ENCODE measurements around the gene ZNF414. TPM values are rescaled to one million over a fixed set of nuclear protein-coding genes. Genes with fewer than 3 reads are reported as not detected.

Gene ZNF414
- total and polyA plus RNA-seq, 9 of the 15 experiments (the other 6 are each of a cell fraction or from before 2014, with no cell fraction given) = 0.03 to 27.2 (median 2.2) TPM; not detected in 2

GRCh38 chr19:8484331-8484894, 29.6 kb downstream of the ZNF414 start:
- Histone ChIP-seq H3K9me3 (replicated peaks; ENCODE audit: control insufficient read depth, insufficient read depth, low read depth, low read length) (no peaks in the 10 kb centered on the region), H3K79me2 (ENCODE audit: control insufficient read depth, insufficient read depth, low read length) (peaks cover 23% of the 10 kb centered on the region), H3K4me1 (replicated peaks in 1 of 2; ENCODE audit: control insufficient read depth in 2 of 2, insufficient read depth in 2 of 2, low read length in 2 of 2) (peaks cover 0 to 12% of the 10 kb centered on the region in 2 experiments; a peak in 1 of 5 replicates), H3K36me3 (ENCODE audit: control insufficient read depth, insufficient read depth, low read length) (peaks cover 90% of the 10 kb centered on the region), H4K20me1 (replicated peaks; ENCODE audit: control insufficient read depth, insufficient read depth, low read length) (peaks cover 8% of the 10 kb centered on the region), H3K4me3 (no peak overlapping the region), H3K27me3 (ENCODE audit: control insufficient read depth in 2 of 2, insufficient read depth in 2 of 2, low read length in 2 of 2) (no peaks in the 10 kb centered on the region), H2AFZ (ENCODE audit: low read depth, low read length) (no peak overlapping the region), H3K9ac (ENCODE audit: insufficient read depth in 1 of 2, low read depth in 2 of 2, low read length in 2 of 2) (no peak overlapping the region), H3K4me2 (ENCODE audit: insufficient read depth, low read length) (no peak overlapping the region), H3K27ac (ENCODE audit: extremely low read depth, low read depth, low read length) (no peak overlapping the region), H3K9me1 (ENCODE audit: control insufficient read depth, insufficient read depth, low read length) (no peaks in the 10 kb centered on the region)
- intact Hi-C loops (cut with micrococcal nuclease) = no loop called here
- FAIRE-seq (no peak), ATAC-seq (no peak), DNase-seq (ENCODE audit: extremely low read depth in 1 of 4, low spot score in 3 of 4) (no peak)
- in situ Hi-C loops (cut with MboI) = no loop called here
- BruUV-seq (replicated peaks) = no TSS peak
- ChIA-PET CTCF (ENCODE audit: low intra/inter-chr PET ratio) (no interaction called here), POLR2A (interaction anchor here (0.6 kb wide), 1 partner anchor 513 kb away, joined by 3 read pairs; no protein-coding TSS in a partner anchor)
- WGBS (ENCODE audit: insufficient coverage, low coverage, missing lambda C conversion rate) = 94% methylated on average over 18 of the region's 18 CpGs
- TF ChIP-seq CXXC5 (CRISPR knock-in tag; IDR thresholded peaks at IDR 0.05) (no peak), FOXM1 (IDR thresholded peaks at IDR 0.05; ENCODE audit: low read depth) (no peak), FOXM1 (CRISPR knock-in tag; IDR thresholded peaks at IDR 0.05; ENCODE audit: low read depth) (no peak), ZNF224 (CRISPR knock-in tag; IDR thresholded peaks at IDR 0.05) (no peak), PML (IDR thresholded peaks at IDR 0.05; ENCODE audit: low read length) (no peak), HIVEP1 (CRISPR knock-in tag; IDR thresholded peaks at IDR 0.05) (no peak), CBX2 (IDR thresholded peaks at IDR 0.05; ENCODE audit: insufficient read depth, low read length, poor library complexity, severe bottlenecking) (no peak), ZNF23 (CRISPR knock-in tag; IDR thresholded peaks at IDR 0.05) (no peak), NCOR1 (IDR thresholded peaks at IDR 0.05) (no peak), ATF2 (CRISPR knock-in tag; IDR thresholded peaks at IDR 0.05) (no peak), HDAC6 (IDR thresholded peaks at IDR 0.05; ENCODE audit: low read depth, low read length) (no peak), L3MBTL2 (IDR thresholded peaks at IDR 0.05) (no peak), IRF9 (tag; IDR thresholded peaks at IDR 0.05) (no peak), TAF15 (IDR thresholded peaks at IDR 0.05; ENCODE audit: low read depth, low read length) (no peak), ZNF644 (tag; IDR thresholded peaks at IDR 0.05; ENCODE audit: low read depth) (no peak)

Data from K562 (cell line).